GM19035 (cell line): Measurements from ENCODE around the gene H2AZ2.
"Not testable (repeated sequence)": the region's sequence is repeated elsewhere in the genome, so short reads cannot be mapped to it uniquely, and the experiment has no call there.

Experiments
- ATAC-seq: cut with Tn5 transposase; IDR thresholded peaks from one replicate; pipeline ENCODE4 v1.9.1; 2021; ENCODE audit not compliant: unreplicated experiment

H2AZ2 gene

DNA sequence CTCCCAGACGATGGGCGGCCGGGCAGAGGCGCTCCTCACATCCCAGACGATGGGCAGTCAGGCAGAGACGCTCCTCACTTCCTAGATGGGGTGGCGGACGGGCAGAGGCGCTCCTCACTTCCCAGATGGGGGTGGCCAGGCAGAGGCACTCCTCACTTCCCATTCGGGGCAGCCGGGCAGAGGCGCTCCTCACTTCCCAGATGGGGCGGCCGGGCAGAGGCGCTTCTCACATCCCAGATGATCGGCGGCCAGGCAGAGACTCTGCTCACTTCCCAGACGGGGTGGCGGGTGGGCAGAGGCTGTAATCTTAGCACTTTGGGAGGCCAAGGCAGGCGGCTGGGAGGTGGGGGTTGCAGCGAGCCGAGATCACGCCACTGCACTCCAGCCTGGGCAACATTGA is 24.0 kb upstream of the H2AZ2 start:
- ATAC-seq = not testable (repeated sequence)

DNA sequence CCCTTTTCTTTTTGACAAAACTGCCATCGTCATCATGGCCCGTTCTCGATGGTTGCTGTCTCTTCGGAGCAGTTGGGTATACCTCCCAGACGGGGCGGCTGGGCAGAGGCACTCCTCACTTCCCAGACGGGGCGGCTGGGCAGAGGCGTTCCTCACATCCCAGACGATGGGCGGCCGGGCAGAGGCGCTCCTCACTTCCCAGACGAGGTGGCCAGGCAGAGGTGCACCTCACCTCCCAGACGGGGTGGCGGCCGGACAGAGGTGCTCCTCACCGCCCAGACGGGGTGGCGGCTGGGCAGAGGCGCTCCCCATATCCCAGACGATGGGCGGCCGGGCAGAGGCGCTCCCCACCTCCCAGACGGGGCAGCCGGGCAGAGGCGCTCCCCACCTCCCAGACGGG is 22.9 kb upstream of the H2AZ2 start:
- not testable (repeated sequence) for ATAC-seq

DNA sequence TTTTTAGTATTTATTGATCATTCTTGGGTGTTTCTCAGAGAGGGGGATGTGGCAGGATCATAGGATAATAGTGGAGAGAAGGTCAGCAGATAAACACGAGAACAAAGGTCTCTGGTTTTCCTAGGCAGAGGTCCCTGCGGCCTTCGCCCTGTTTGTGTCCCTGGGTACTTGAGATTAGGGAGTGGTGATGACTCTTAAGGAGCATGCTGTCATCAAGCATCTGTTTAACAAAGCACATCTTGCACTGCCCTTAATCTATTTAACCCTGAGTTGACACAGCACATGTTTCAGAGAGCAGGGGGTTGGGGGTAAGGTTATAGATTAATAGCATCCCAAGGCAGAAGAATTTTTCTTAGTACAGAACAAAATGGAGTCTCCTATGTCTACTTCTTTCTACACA is 22.4 kb upstream of the H2AZ2 start:
- not testable (repeated sequence) for ATAC-seq

DNA sequence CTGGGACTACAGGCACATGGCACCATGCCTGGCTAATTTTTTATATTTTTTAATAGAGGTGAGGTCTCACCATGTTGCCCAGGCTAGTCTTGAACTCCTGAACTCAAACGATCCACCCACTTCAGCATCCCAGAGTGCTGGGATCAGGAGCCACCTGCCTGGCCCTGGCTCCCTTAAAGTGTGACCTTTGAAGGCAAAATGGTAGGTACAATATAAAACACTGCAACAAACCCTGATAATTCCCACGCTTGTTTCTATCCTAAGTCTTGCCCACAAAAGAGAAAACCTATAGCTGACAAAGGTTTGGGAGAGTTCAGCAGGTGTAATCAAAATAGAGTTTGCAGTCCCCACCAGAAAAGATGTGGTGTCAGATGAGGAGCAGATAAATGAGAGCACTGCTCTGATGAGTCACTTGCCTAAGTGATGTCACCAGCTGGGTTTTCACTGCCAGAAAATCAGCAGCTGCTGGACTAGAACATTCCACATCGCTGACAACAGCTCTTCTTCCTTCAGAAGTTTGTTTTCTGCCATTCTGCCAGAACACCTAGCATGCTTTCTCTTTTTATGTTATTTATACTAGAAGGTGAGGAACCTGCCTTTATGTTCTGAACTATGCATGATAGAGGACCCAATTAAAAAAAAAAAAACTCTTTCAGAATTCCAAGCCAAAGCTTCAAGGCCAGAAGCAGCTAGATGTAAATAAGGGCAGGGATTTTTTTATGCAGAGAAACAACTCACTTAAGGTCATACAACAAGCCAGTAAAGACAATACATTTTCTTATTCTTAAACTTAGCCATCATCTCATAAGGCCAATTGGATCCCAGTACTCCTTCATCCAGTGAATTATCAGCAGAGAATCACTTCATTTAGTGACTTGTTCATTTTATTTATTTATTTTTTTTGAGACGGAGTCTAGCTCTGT is 19.4 kb upstream of the H2AZ2 start:
- ATAC-seq = no peak

DNA sequence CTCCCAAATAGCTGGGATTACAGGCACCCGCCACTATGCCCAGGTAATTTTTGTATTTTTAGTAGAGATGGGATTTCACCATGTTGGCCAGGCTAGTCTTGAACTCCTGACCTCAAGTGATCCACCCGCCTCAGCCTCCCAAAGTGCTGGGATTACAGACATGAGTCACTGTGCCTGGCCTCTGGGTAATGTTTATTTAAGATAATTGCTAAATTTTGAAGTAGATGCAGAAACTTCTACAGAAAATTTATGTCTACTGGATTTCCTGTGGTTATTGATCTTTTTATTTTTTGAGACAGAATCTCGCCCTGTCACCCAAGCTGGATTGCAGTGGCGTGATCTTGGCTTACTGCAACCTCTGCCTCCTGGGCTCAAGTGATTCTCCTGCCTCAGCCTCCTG is 14.1 kb upstream of the H2AZ2 start:
- not testable (repeated sequence) for ATAC-seq

DNA sequence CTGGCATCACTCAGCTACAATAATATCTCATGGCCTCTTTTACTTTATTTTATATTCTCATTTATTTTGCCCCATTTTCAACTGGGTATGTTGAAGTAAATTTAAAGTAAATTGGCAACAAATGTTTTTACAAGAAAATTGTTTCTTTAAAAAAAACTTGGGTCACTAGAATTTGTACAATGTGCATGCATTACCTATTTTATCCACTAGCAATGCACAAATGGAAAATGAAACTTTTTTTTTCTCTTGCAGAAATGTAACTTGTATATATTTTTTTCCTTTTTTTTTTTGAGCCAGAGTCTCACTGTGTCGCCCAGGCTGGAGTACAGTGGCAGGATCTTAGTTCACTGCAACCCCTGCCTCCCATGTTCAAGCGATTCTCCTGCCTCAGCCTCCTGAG is 10.3 kb upstream of the H2AZ2 start:
- no peak for ATAC-seq

DNA sequence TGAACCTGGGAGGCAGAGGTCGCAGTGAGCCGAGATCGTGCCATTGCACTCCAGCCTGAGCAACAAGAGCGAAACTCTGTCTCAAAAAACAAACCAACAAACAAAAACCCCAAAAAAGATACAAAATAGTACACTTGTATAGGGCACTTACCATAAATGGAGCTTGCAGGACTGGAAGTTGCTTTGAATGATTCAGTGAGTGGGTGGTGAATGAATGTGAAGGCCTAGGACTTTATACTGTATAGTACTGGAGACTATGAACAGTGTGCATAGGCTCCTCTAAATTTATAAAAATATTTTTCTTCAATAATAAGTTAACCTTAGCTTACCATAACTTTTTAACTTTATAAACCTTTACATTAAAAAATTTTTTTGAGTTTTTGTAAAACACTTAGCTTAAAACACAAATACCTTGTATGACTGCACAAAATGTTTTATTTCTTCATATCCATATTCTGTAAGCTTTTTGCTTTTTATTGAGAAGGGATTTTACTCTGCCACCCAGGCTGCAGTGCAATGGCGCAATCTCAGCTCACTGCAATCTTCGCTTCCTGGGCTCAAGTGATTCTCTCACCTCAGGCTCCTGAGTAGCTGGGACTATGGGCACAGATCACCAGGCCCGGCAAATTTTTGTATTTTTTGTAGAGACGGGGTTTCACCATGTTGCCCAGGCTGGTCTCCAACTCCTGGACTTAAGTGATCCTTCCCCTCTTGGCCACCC is 6.9 kb upstream of the H2AZ2 start:
- no peak for ATAC-seq

DNA sequence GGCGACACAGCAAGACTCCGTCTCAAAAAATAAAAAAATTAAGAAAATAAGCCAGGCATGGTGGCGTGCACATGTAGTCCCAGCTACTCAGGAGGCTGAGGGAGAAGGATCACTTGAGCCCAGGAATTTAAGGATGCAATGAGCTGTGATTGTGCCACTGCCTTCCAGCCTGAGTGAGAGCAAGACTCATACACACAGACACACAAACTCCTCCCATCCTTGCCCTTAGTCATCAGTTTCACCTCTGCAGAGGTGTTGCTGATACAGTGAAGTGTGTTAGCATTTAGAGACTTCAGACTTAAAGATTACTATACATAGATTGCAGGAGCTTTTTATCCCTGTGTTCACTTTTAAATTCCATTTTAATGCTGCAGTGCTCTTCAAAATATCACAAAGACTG is 5.5 kb upstream of the H2AZ2 start:
- ATAC-seq = no peak

DNA sequence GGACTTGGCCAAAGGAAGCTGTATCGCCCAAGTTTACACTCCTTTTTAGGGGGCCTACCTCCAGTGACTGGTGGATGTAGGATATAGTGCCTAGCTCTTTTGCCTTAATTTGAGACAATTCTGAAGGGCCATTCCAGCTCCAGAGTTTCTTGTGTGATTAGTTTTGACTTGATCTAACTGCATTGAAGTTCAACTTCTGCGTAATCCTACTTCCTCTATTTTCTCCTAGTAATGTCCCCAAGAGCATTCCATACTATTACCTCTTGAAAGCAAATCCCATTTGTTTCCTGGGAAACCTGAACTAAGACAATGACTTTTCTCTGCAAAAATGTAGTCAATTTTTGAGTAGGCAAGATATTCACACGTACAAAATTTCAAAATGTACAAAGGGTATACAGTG is 4.7 kb upstream of the H2AZ2 start:
- no peak for ATAC-seq

DNA sequence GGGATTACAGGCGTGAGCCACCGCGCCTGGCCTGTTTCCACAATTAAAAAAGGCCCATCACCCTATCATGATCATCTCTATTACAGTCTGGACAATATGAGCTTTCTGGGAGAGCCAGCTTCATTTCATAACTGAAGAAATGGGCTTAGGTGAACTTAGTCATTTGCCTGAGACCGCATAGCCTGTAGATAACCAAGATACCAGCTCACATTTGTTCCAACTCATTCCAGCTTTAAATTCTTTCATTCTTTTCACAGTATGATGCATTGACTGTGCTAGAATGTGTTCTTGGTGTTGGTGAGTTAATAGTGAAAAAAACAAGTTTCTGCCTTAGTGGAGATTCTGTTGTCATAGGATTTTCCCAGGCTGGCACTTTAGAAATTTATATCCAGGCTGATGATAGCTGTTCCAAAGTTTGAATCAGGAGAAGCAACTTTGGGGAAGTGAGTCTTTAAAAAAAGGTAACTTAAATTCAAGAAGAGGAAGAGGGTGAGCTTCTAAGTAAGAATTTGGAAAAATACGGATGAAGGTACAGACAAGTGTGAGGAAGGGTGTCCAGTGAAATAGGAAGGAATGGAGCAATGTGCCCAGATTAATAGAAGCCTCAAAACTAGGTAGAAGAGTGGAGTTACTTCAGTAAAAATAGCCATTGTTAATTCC is 2.1 kb upstream of the H2AZ2 start:
- ATAC-seq = no peak

DNA sequence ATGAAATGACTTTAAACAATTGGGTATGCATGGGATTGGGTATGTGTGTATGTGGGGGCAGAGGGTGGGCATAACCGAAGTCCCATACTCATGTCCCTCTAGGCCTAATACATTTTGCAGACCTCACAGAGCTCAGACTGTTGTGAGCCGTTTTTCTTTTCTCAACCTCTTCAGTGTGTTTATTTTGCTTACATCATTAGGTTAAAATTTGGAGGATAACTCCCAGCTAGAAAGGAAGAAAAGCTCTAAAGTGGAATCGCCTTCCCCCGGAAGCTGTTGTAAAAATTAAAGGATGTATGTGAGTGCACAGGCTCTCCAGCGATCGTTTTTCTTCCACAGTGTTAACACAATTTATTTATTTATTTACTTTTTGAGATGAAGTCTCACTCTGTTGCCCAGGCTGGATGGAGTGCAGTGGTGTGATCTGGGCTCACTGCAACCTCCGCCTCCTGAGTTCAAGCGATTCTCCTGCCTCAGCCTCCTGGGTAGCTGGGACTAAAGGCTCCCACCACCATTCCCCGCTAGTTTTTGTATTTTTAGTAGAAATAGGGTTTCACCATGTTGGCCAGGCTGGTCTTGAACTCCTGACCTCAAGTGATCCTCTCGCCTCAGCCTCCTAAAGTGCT is 1.5 kb upstream of the H2AZ2 start:
- ATAC-seq = no peak

DNA sequence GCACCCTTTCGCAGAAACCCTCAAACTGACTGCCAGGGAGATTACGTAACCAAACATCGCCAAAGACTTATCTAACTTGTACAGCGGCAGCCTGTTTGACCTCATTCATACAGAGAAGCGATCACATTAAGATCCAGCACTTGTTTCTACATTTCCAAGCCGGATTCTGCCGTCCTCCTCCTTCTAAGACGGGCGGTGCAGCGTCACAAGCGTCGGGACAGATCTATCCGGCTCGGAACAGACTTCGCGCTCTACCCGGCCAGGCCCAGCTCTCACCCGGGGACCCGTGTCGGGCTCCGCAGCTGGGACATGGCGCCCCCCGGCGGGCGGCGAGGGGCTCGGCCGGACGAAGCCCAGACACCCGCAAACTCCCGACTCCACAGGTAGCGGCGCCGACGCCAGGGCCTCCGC is 373 bp downstream of the H2AZ2 start:
- peak; percentile 64 for ATAC-seq

DNA sequence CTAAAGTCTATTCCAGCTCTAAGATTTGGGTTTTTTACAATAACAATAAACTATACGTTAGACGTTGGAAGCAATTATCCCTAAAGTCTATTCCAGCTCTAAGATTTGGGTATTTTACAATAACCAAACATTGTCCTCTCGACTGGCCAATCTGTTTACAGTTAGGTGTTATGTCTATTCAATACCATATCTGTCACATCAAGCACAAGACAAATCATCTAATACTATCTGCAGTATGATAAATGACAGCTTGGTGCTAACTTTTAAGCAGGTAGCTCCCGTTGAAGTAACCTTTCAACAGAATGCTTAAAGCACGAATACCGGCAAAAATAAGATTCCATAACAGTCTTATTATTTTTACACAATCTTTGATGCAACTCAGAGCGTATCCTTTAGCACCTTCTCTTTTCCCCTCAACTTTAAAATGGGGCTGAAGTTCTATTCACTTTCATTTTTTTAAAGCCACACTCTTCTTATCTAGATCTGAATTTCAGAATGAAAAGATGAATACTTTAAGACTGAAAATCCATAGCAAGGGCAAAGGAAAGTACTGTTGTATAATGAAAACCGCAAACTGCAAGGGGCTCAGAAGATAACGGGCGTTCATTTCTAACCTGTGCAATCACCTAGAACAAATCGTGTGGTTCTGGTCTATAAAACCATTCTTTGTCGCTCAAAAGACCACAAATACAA is 925 bp downstream of the H2AZ2 start:
- no peak for ATAC-seq

DNA sequence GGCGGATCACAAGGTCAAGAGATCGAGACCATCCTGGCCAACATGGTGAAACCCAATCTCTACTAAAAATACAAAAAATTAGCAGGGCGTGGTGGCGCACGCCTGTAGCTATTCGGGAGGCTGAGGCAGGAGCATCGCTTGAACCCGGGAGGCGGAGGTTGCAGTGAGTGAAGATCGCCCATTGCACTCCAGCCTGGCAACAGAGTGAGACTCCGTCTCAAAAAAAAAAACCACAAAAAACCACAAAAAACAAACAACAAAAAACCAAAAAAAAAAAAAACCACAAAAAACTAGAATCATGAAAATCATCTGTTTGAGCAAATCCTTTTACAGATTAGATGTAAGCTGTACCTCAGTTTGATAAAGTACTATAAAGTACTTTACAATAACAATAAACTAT is 1.5 kb downstream of the H2AZ2 start:
- not testable (repeated sequence) for ATAC-seq

DNA sequence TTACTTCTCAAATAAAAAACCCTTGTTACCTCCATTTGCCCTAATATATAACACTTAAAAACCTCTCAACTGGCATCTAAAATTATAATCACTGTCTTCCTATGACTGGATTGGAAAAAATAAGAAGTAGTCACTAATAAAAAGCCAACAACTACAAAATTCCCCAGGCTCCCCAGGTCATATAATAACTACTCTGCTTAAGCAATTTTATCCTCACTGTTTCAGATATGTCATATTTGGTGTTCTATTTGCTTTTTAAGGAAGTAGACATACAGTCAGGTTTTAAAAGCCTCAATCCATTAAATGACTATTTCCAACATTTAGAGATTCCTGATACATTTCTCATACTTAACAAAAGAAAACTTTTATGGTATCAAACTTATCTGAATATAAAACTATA is 2.4 kb downstream of the H2AZ2 start:
- no peak for ATAC-seq

DNA sequence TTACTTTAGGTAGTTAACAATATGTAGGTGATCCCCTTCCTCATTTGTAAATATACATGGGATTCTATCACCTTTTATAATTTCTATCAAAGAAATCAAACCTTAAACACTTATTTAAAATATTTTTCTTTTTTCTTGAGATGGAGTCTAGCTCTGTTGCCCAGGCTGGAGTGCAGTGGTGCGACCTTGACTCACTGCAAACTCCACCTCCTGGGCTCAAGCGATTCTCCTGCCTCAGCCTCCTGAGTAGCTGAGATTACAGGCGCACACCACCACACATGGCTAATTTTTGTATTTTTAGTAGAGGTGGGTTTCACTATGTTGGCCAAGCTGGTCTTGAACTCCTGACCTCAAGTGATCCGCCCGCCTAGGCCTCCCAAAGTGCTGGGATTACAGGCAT is 4.4 kb downstream of the H2AZ2 start:
- not testable (repeated sequence) for ATAC-seq

DNA sequence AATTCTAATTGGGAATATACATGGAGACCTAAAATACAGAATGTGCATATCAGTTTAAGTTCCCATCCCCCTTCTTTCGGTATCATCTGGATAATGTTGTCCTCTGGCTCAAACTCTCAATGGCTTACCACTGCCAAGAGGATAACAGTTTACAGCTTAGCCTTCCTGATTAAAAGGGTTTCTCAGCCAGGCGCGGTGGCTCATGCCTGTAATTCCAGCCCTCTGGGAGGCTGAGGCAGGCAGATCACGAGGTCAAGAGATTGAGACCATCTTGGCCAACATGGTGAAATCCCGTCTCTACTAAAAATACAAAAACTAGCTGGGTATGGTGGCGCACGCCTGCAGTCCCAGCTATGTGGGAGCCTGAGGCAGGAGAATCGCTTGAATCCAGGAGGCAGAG is 5.2 kb downstream of the H2AZ2 start:
- ATAC-seq = not testable (repeated sequence)

DNA sequence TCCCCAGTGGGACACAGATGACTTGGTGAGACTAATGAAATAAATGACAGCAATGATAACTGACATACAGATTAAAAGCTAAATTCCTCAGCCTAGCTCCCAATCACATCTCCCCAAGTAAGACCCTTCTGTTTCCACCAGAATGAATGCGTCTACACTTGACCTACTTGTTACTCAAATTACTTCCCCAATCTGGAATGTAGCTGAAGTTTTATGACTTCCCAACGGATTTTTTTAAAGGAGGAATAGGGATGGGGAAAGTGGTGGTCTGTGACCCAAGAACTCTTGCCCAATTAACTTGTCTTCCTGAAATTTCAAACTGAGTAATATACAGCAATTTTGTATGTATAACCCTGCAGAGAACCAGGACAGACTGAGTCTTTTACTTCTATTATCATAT is 9.1 kb downstream of the H2AZ2 start:
- ATAC-seq = no peak

DNA sequence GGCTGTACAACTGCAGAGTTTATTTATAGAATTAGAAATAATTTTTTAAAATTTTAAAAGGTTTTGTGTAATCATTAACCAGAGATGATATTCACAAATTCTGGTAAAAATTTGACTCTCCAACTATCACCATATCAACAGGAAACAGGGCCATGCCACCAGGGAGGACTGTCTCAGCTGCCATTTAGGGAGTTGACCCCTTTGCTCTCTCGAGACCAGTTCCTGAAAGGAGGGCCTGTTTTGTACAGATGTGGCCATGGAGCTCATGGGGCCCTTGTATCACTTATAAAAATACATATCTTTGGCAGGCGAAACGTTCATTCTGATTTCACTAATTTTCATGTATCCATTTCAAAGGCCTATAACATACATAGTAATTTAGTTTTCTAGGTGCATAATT is 20.3 kb downstream of the H2AZ2 start:
- no peak for ATAC-seq

DNA sequence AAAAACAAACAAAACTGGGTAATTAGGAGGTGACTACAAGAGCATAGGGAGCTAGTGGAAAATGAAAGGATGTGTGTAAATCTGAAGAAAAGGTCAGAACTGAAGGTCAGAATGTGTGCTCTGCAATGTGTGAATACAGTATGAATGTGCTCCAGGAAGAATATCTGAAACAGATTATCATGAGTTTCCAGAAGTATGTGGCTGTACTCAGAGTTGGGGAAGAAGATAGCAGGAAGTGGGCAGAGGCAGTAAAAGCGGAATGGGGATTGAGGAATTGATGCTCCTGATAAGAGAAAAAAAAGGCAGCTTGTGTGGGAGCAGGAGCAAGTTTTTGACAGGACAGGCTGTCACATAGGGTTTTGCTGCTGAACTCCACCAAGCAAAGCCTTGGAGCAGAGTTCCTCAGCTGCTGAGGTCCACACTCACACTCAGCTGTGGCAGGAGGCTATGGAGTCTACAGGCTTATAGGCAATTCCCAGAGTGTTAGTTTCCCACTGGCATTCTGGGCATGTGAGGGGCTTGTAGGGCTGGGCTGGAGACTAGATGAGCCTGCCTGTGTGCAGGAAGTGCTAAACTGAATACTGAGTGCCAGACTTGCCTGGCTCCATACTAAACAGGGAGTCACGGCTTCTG is 22.9 kb downstream of the H2AZ2 start:
- ATAC-seq = no peak
